Measurements from ENCODE around the gene EYA2. TPM values are rescaled to one million over a fixed set of nuclear protein-coding genes. Genes with fewer than 3 reads are reported as not detected.

EYA2 gene
- total RNA-seq, 4 donors from 2014 or later, result 9.9 to 20.1 (median 13.8) TPM

- no peaks in the 10 kb centered on the region for H3K9me3 ChIP-seq
- no peak overlapping the region for H3K27ac ChIP-seq
- peaks cover 0 to 4% of the 10 kb centered on the region in 2 donors for H3K36me3 ChIP-seq
- TF ChIP-seq CTCF (IDR thresholded peaks at IDR 0.05) (no peak), POLR2A (IDR thresholded peaks at IDR 0.05) (no peak)
- DNase-seq, result no peak
- H3K4me3 ChIP-seq (replicated peaks in 1 of 3), result no peak overlapping the region
- no peaks in the 10 kb centered on the region for H3K4me1 ChIP-seq
- WGBS, 2 donors, result 54 to 64% methylated on average over 6 of the region's 6 CpGs
- H3K27me3 ChIP-seq, result no peaks in the 10 kb centered on the region
- intact Hi-C loops (cut with DNase I), result no loop called here
Observed at GRCh38 chr20:47099825-47100441, 205.3 kb downstream of the EYA2 start.

GRCh38 chr20:47102629-47103028 is 208.0 kb downstream of the EYA2 start:
- no peaks in the 10 kb centered on the region for H3K4me1 ChIP-seq
- no peaks in the 10 kb centered on the region for H3K9me3 ChIP-seq
- no peaks in the 10 kb centered on the region for H3K36me3 ChIP-seq
- intact Hi-C loops (cut with DNase I), result no loop called here
- WGBS, 2 donors, result 75 to 89% methylated on average over 2 of the region's 2 CpGs
- DNase-seq, result no peak
- peak overlapping the region in 1 of 3 donors; percentile 24 for H3K27ac ChIP-seq
- no peaks in the 10 kb centered on the region for H3K27me3 ChIP-seq
- TF ChIP-seq POLR2A (IDR thresholded peaks at IDR 0.05) (no peak), CTCF (IDR thresholded peaks at IDR 0.05) (no peak)
- H3K4me3 ChIP-seq (replicated peaks in 1 of 3), result no peak overlapping the region

- TF ChIP-seq CTCF (IDR thresholded peaks at IDR 0.05) (no peak), POLR2A (IDR thresholded peaks at IDR 0.05) (no peak)
- H3K36me3 ChIP-seq, result no peaks in the 10 kb centered on the region
- no peak for DNase-seq
- H3K4me1 ChIP-seq, result no peaks in the 10 kb centered on the region
- H3K27me3 ChIP-seq, result no peaks in the 10 kb centered on the region
- H3K4me3 ChIP-seq (replicated peaks in 1 of 3), result no peak overlapping the region
- H3K27ac ChIP-seq, result no peak overlapping the region
- 74 to 87% methylated on average over 7 of the region's 7 CpGs for WGBS, 2 donors
- no peaks in the 10 kb centered on the region for H3K9me3 ChIP-seq
- intact Hi-C loops (cut with DNase I), result no loop called here
Observed at GRCh38 chr20:47106786-47107185, 212.1 kb downstream of the EYA2 start.

- Histone ChIP-seq H3K27ac (no peak overlapping the region), H3K4me3 (replicated peaks in 1 of 3) (no peak overlapping the region), H3K36me3 (no peaks in the 10 kb centered on the region), H3K9me3 (no peaks in the 10 kb centered on the region), H3K4me1 (no peaks in the 10 kb centered on the region), H3K27me3 (no peaks in the 10 kb centered on the region)
- WGBS, 2 donors, result 86 to 90% methylated on average over 3 of the region's 3 CpGs
- intact Hi-C loops (cut with DNase I), result no loop called here
- TF ChIP-seq CTCF (IDR thresholded peaks at IDR 0.05) (no peak), POLR2A (IDR thresholded peaks at IDR 0.05) (no peak)
- DNase-seq, result no peak
Observed at GRCh38 chr20:47108994-47109393, 214.4 kb downstream of the EYA2 start.

- no peaks in the 10 kb centered on the region for H3K36me3 ChIP-seq
- TF ChIP-seq POLR2A (IDR thresholded peaks at IDR 0.05) (no peak), CTCF (IDR thresholded peaks at IDR 0.05) (no peak)
- H3K4me3 ChIP-seq (replicated peaks in 1 of 3), result no peak overlapping the region
- WGBS, 2 donors, result 38 to 57% methylated on average over 1 of the region's 1 CpG
- H3K27me3 ChIP-seq, result no peaks in the 10 kb centered on the region
- no peaks in the 10 kb centered on the region for H3K4me1 ChIP-seq
- intact Hi-C loops (cut with DNase I), result no loop called here
- H3K9me3 ChIP-seq, result no peaks in the 10 kb centered on the region
- no peak for DNase-seq
- no peak overlapping the region for H3K27ac ChIP-seq
Observed at GRCh38 chr20:47110819-47111218, 216.2 kb downstream of the EYA2 start.
